K562 (cell line): ENCODE measurements around the gene CTNNB1. TPM values are rescaled to one million over a fixed set of nuclear protein-coding genes. Genes with fewer than 3 reads are reported as not detected.

Source experiments
- ATAC-seq: fragments of 200-7000 bp; cut with Tn5 transposase; 3 replicates; pipeline ENCODE4 v1.9.1; 2020; ENCODE audit warnings: moderate library complexity
- BruUV-seq: library from RNA; stranded (reverse); fragments of 400-500 nt; replicated peaks from 2 replicates; lab custom pipeline; 2021; lab: Mats Ljungman, UMichigan
- CTCF ChIA-PET: fragments of 300-600 bp; formaldehyde crosslinking; extraction: SDS; loops from one replicate; lab custom pipeline; 2021; ENCODE audit warnings: low intra/inter-chr PET ratio; lab: Yijun Ruan, JAX
- POLR2A ChIA-PET: fragments of 300-600, 350-650 bp; sonication (Branson Sonifier 250); formaldehyde crosslinking; extraction: SDS; loops from one replicate; lab custom pipeline; 2021; ENCODE audit warnings: antibody characterized with exemption, inconsistent platforms; lab: Yijun Ruan, JAX
- DNase-seq, 4 experiments: peaks; one replicate each; pipeline versions ENCODE4 v3.0.0 to v3.0.0-alpha.2; 2011 to 2018; ENCODE audit warnings: low spot score in 3 of 4, mixed read lengths in 3 of 4; ENCODE audit errors: extremely low read depth in 1 of 4
- FAIRE-seq: peaks from 2 replicates; lab custom pipeline; 2011; peaks lifted over from hg19 to GRCh38; lab: Jason Lieb, UNC
- H2AFZ ChIP-seq: 2 replicates; pipeline ENCODE4 v1.6.0; 2011; ENCODE audit warnings: low read depth, low read length, control low read depth, inconsistent platforms
- H3K27ac ChIP-seq: fragments of 200-600 bp; 3 replicates; pipeline ENCODE4 v1.8.0; 2011; ENCODE audit warnings: low read depth, mild to moderate bottlenecking, control low read depth, inconsistent platforms, low read length, moderate library complexity, mixed read lengths; ENCODE audit errors: extremely low read depth
- H3K27me3 ChIP-seq, 2 experiments: fragments of 300-600 bp in 1 of 2; 2 replicates in 1 of 2; 3 replicates in 1 of 2; pipeline versions ENCODE4 v1.6.0 to v1.8.0; 2011; ENCODE audit warnings: inconsistent platforms in 2 of 2, low read length in 2 of 2, mild to moderate bottlenecking in 1 of 2, mixed read lengths in 1 of 2, moderate library complexity in 1 of 2; ENCODE audit not compliant: control insufficient read depth in 2 of 2, insufficient read depth in 2 of 2
- H3K36me3 ChIP-seq: fragments of 300-600 bp; 3 replicates; pipeline ENCODE4 v1.8.0; 2011; ENCODE audit warnings: mild to moderate bottlenecking, low read length, inconsistent platforms; ENCODE audit not compliant: control insufficient read depth, insufficient read depth
- H3K4me1 ChIP-seq, 2 experiments: fragments of 200-600 bp in 1 of 2; replicated peaks in 1 of 2; 2 replicates in 1 of 2; 3 replicates in 1 of 2; pipeline versions ENCODE4 v1.5.1 to v1.8.0; 2011; ENCODE audit warnings: inconsistent platforms in 2 of 2, low read length in 2 of 2, mild to moderate bottlenecking in 1 of 2, mixed read lengths in 1 of 2, moderate library complexity in 1 of 2; ENCODE audit not compliant: control insufficient read depth in 2 of 2, insufficient read depth in 2 of 2
- H3K4me2 ChIP-seq: 2 replicates; pipeline ENCODE4 v1.6.1; 2011; ENCODE audit warnings: low read length, control low read depth, inconsistent platforms, mixed read lengths; ENCODE audit not compliant: insufficient read depth
- H3K4me3 ChIP-seq: fragments of 200-600 bp; sonication (generic), shearing (Covaris generic); 2 replicates; pipeline ENCODE4 v1.5.1; 2016; ENCODE audit warnings: control low read depth, inconsistent platforms
- H3K79me2 ChIP-seq: fragments of 200-600 bp; 3 replicates; pipeline ENCODE4 v1.8.0; 2011; ENCODE audit warnings: low read length, inconsistent platforms; ENCODE audit not compliant: control insufficient read depth, insufficient read depth
- H3K9ac ChIP-seq, 2 experiments: 2 replicates each; pipeline versions ENCODE4 v1.6.0 to v1.6.1; 2011; ENCODE audit warnings: low read depth in 2 of 2, low read length in 2 of 2, control low read depth in 1 of 2, inconsistent platforms in 1 of 2, mild to moderate bottlenecking in 1 of 2, mixed read lengths in 1 of 2; ENCODE audit not compliant: insufficient read depth in 1 of 2
- H3K9me1 ChIP-seq: one replicate; pipeline ENCODE4 v1.6.0; 2011; ENCODE audit warnings: inconsistent platforms, mild to moderate bottlenecking, low read length, moderate library complexity; ENCODE audit not compliant: control insufficient read depth, insufficient read depth
- H3K9me3 ChIP-seq: replicated peaks from 2 replicates; pipeline ENCODE4 v1.5.1; 2011; ENCODE audit warnings: low read depth, low read length, inconsistent platforms; ENCODE audit not compliant: control insufficient read depth, insufficient read depth
- H4K20me1 ChIP-seq: replicated peaks from 2 replicates; pipeline ENCODE4 v1.6.1; 2011; ENCODE audit warnings: low read length, inconsistent platforms, mixed read lengths; ENCODE audit not compliant: control insufficient read depth, insufficient read depth
- CAMTA2 ChIP-seq: fragments of 250-450 bp; sonication (Bioruptor Pico); conservative IDR thresholded peaks from 2 replicates; pipeline ENCODE4 v1.5.1; 2022
- FOS ChIP-seq: IDR thresholded peaks from 3 replicates; pipeline ENCODE4 v1.6.1; 2011; ENCODE audit not compliant: insufficient read length; ENCODE audit errors: extremely low read depth
- HDAC6 ChIP-seq: IDR thresholded peaks from 2 replicates; pipeline ENCODE4 v1.6.1; 2012; ENCODE audit warnings: low read depth, mild to moderate bottlenecking, control low read depth, inconsistent platforms, low read length, moderate library complexity
- HMBOX1 ChIP-seq: sonication (generic); IDR thresholded peaks from 2 replicates; pipeline ENCODE4 v1.6.1; 2016
- HMGN3 ChIP-seq: IDR thresholded peaks from 2 replicates; pipeline ENCODE4 v1.6.1; 2011; ENCODE audit warnings: borderline replicate concordance, low read depth, mild to moderate bottlenecking, mixed read lengths, low read length; ENCODE audit not compliant: insufficient read length; ENCODE audit errors: extremely low read depth
- KLF1 ChIP-seq: fragments of 450-650 bp; IDR thresholded peaks from 2 replicates; pipeline ENCODE4 v1.6.1; 2016; ENCODE audit warnings: missing genetic modification characterization, missing compliant biosample characterization
- MTA3 ChIP-seq: fragments of 450-650 bp; formaldehyde crosslinking; IDR thresholded peaks from 2 replicates; pipeline ENCODE4 v1.6.1; 2017; ENCODE audit warnings: mild to moderate bottlenecking, borderline replicate concordance
- NFE2L1 ChIP-seq: fragments of 450-650 bp; IDR thresholded peaks from 2 replicates; pipeline ENCODE4 v1.6.1; 2016; ENCODE audit warnings: missing genetic modification characterization, low read depth, mild to moderate bottlenecking, missing compliant biosample characterization, moderate library complexity, borderline replicate concordance
- SIN3A ChIP-seq, 2 experiments: fragments of 150-350 bp in 1 of 2; IDR thresholded peaks; 2 replicates each; pipeline ENCODE4 v1.6.1; 2011 to 2016; ENCODE audit warnings: borderline replicate concordance in 2 of 2, low read depth in 2 of 2, low read length in 2 of 2, mild to moderate bottlenecking in 2 of 2, moderate library complexity in 2 of 2; ENCODE audit not compliant: control insufficient read depth in 1 of 2
- TRIM24 ChIP-seq, 2 experiments: fragments of 450-650 bp; IDR thresholded peaks; 2 replicates each; pipeline ENCODE4 v1.6.1; 2016
- ZNF143 ChIP-seq: sonication (generic); formaldehyde crosslinking; IDR thresholded peaks from 2 replicates; pipeline ENCODE4 v1.9.0; 2022; ENCODE audit warnings: mild to moderate bottlenecking, missing genetic modification reagents
- ZNF23 ChIP-seq: fragments of 250-450 bp; sonication (Bioruptor Pico); IDR thresholded peaks from 2 replicates; pipeline ENCODE4 v1.4.0; 2020; ENCODE audit warnings: mild to moderate bottlenecking
- ZNF583 ChIP-seq: fragments of 250-450 bp; sonication (Bioruptor Pico); IDR thresholded peaks from 2 replicates; pipeline ENCODE4 v1.4.0; 2020
- WGBS: fragments of 100-300 bp; shearing (Covaris generic); methylation state at CpG from one replicate; pipeline ENCODE4 v1.1.6; 2016; ENCODE audit warnings: low coverage, mixed read lengths; ENCODE audit not compliant: insufficient coverage; ENCODE audit errors: missing lambda C conversion rate; 5-methylcytosine and 5-hydroxymethylcytosine counted together
- in situ Hi-C: fragments of 300-500 bp; cut with MboI; formaldehyde crosslinking; loops from 4 replicates; pipeline ENCODE4 v1.15.0; 2018; ENCODE audit warnings: inconsistent platforms, mixed read lengths
- intact Hi-C: fragments of 100-400 bp; cut with micrococcal nuclease; formaldehyde crosslinking; loops from 2 replicates; pipeline ENCODE4 v1.14.2; 2022
- polyA plus RNA-seq, 8 experiments: library from polyadenylated mRNA; depleted of rRNA in 4 of 8; stranded (reverse) in 5 of 8; unstranded in 3 of 8; fragments of >200 nt; fragmentation: Nextera tagmentation in 2 of 8; fragmentation: Illumina TruSeq in 1 of 8; extraction: Ambion mirVana in 2 of 8; extraction: Trizol in 1 of 8; gene quantifications; 2 replicates each; pipeline versions ENCODE4 v1.2.1 to v1.2.3, GENCODE V29; 2011 to 2014; ENCODE audit warnings: inconsistent platforms in 1 of 8, missing spikeins in 1 of 8
- total RNA-seq, 7 experiments: library from RNA; depleted of rRNA in 6 of 7; stranded (reverse); fragments of >200 nt in 6 of 7; fragmentation: Illumina TruSeq in 2 of 7; extraction: Trizol in 2 of 7; gene quantifications; 2 replicates each; pipeline versions ENCODE4 v1.2.1 to v1.2.3, GENCODE V29; 2011 to 2021; ENCODE audit warnings: low replicate concordance in 1 of 7
- TF ChIP-seq, protein P1 (sequence below): fragments of 450-650 bp; formaldehyde crosslinking; IDR thresholded peaks from 2 replicates; pipeline ENCODE4 v1.4.0; 2020; ENCODE audit warnings: mild to moderate bottlenecking, moderate library complexity
- TF ChIP-seq, protein P2 (sequence below): fragments of 250-450 bp; sonication (Bioruptor Pico); IDR thresholded peaks from 2 replicates; pipeline ENCODE4 v1.4.0; 2020

The CTNNB1 gene
- total and polyA plus RNA-seq, 9 of the 15 experiments (the other 6 are each of a cell fraction or from before 2014, with no cell fraction given), result 44.3 to 193 (median 154) TPM

DNA sequence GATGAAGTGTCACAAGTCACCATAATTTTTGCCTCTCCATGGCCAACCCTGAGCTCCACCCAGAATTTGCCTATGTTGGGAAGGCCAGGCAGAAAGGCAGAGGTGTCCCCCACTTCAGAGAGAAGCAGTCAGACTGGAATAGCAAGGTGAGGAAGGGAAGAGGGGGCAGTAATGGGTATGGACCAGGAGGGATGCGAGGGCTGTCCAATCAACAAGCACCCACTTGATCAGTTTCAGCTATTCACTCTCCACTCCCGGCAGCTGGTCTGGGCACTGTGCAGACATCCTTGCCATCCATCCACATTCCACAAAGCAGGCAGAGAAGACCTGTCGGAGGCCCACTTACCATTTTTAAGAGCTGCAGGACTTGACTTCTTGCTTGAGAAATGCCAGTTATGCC lies 43.5 kb upstream of the CTNNB1 start:
- in situ Hi-C loops (no loop called here), intact Hi-C loops (no loop called here)
- Histone ChIP-seq H3K9me1 (no peaks in the 10 kb centered on the region), H3K27ac (no peak overlapping the region), H3K4me1 (no peaks in the 10 kb centered on the region), H3K27me3 (peaks cover 16 to 26% of the 10 kb centered on the region in 2 experiments; a peak in 4 of 5 replicates), H3K9me3 (no peaks in the 10 kb centered on the region), H3K4me3 (no peak overlapping the region), H3K9ac (no peak overlapping the region), H3K36me3 (no peaks in the 10 kb centered on the region), H2AFZ (no peak overlapping the region), H3K4me2 (no peak overlapping the region), H3K79me2 (no peaks in the 10 kb centered on the region), H4K20me1 (no peaks in the 10 kb centered on the region)
- ChIA-PET POLR2A (interaction anchor here (0.6 kb wide), 2 partner anchors 29 to 345 kb away, joined by 3 read pairs; no protein-coding TSS in a partner anchor), CTCF (no interaction called here)
- ATAC-seq, result no peak
- FAIRE-seq, result no peak
- 0% methylated on average over 3 of the region's 3 CpGs for WGBS
- TF ChIP-seq, protein P1, sequence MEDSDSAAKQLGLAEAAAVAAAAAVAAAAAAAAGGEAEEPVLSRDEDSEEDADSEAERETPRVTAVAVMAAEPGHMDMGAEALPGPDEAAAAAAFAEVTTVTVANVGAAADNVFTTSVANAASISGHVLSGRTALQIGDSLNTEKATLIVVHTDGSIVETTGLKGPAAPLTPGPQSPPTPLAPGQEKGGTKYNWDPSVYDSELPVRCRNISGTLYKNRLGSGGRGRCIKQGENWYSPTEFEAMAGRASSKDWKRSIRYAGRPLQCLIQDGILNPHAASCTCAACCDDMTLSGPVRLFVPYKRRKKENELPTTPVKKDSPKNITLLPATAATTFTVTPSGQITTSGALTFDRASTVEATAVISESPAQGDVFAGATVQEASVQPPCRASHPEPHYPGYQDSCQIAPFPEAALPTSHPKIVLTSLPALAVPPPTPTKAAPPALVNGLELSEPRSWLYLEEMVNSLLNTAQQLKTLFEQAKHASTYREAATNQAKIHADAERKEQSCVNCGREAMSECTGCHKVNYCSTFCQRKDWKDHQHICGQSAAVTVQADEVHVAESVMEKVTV, result no peak
- TF ChIP-seq TRIM24 (IDR thresholded peaks at IDR 0.05) (no peak), HDAC6 (no peak), ZNF143 (CRISPR knock-in tag) (no peak), CAMTA2 (CRISPR knock-in tag) (no peak), HMBOX1 (no peak), MTA3 (no peak), ZNF23 (CRISPR knock-in tag) (no peak), NFE2L1 (no peak), KLF1 (tag) (no peak), SIN3A (IDR thresholded peaks at IDR 0.05; ENCODE audit: borderline replicate concordance in 2 of 2, control insufficient read depth in 1 of 2, low read depth in 2 of 2, low read length in 2 of 2) (no peak), ZNF583 (CRISPR knock-in tag) (no peak), FOS (no peak), HMGN3 (no peak)
- TF ChIP-seq, protein P2, sequence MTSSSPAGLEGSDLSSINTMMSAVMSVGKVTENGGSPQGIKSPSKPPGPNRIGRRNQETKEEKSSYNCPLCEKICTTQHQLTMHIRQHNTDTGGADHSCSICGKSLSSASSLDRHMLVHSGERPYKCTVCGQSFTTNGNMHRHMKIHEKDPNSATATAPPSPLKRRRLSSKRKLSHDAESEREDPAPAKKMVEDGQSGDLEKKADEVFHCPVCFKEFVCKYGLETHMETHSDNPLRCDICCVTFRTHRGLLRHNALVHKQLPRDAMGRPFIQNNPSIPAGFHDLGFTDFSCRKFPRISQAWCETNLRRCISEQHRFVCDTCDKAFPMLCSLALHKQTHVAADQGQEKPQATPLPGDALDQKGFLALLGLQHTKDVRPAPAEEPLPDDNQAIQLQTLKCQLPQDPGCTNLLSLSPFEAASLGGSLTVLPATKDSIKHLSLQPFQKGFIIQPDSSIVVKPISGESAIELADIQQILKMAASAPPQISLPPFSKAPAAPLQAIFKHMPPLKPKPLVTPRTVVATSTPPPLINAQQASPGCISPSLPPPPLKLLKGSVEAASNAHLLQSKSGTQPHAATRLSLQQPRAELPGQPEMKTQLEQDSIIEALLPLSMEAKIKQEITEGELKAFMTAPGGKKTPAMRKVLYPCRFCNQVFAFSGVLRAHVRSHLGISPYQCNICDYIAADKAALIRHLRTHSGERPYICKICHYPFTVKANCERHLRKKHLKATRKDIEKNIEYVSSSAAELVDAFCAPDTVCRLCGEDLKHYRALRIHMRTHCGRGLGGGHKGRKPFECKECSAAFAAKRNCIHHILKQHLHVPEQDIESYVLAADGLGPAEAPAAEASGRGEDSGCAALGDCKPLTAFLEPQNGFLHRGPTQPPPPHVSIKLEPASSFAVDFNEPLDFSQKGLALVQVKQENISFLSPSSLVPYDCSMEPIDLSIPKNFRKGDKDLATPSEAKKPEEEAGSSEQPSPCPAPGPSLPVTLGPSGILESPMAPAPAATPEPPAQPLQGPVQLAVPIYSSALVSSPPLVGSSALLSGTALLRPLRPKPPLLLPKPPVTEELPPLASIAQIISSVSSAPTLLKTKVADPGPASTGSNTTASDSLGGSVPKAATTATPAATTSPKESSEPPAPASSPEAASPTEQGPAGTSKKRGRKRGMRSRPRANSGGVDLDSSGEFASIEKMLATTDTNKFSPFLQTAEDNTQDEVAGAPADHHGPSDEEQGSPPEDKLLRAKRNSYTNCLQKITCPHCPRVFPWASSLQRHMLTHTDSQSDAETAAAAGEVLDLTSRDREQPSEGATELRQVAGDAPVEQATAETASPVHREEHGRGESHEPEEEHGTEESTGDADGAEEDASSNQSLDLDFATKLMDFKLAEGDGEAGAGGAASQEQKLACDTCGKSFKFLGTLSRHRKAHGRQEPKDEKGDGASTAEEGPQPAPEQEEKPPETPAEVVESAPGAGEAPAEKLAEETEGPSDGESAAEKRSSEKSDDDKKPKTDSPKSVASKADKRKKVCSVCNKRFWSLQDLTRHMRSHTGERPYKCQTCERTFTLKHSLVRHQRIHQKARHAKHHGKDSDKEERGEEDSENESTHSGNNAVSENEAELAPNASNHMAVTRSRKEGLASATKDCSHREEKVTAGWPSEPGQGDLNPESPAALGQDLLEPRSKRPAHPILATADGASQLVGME (CRISPR knock-in tag), result no peak
- no peak for DNase-seq
- BruUV-seq, result no TSS peak
